ENCODE data around the gene ST3GAL4. TPM values are rescaled to one million over a fixed set of nuclear protein-coding genes. Genes with fewer than 3 reads are reported as not detected.
A peak's percentile ranks its signal among the peaks of the same experiment; 100 is the strongest.

The ST3GAL4 gene
- total and polyA plus RNA-seq, 4 donors = 25.4 to 36.3 (median 28.2) TPM

DNA sequence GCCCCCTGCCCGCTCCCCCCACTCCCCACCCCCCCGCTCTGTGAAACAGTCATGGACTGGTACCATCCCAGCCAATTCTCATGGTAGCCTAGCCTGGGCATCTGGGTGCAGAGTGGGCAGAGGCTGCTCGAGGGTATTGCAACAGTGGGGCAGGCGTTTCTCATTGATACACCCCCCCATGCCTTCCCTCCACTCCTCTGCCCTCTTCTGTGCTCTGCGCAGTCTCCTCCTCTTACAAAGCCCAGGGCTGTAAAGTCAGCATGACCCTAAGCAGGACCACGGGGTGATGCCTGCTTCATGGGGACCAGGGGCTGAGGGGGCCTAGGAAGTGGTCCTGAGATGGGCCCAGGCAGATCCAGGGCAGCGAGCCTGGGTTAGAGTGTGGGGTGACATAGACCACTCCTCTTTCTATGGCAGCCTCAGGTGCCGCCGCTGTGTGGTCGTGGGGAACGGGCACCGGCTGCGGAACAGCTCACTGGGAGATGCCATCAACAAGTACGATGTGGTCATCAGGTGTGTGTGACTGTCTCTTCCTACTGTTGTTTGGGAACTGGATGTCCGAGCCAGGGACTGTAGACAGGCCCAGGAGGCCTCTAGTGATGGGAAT is 52.3 kb downstream of the ST3GAL4 start:
- H3K27ac ChIP-seq (ENCODE audit: low read depth in 1 of 2, low read length in 2 of 2) = no peak overlapping the region
- no peaks in the 10 kb centered on the region for H3K36me3 ChIP-seq (ENCODE audit: control insufficient read depth in 1 of 2, insufficient read depth in 2 of 2, low read length in 1 of 2)

DNA sequence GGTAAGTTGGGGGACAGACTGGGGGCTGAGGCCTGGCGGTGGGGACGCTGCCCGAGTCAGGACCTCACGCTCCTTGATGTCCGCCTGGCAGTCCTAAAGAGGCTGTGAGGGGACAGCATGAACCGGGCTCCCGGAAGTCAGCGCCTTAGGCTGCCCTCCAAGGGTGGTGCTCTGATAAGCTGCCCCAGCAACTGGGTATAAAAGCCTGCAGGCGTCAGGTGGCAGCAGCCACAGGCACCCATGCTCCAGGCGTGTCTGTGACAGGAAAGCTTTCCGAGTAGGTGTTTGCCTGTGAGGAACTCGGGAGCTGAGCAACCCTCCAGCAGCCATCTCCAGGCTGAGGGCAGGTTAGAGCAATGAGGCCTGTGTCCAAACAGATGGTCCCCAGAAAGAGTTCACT is 53.0 kb downstream of the ST3GAL4 start:
- intact Hi-C loops (cut with DNase I) = no loop called here
- 84 to 90% methylated on average over 12 of the region's 12 CpGs for WGBS, 2 donors
- H3K4me1 ChIP-seq (ENCODE audit: control insufficient read depth in 1 of 2, insufficient read depth in 2 of 2, low read length in 2 of 2) = no peaks in the 10 kb centered on the region

More for the DNA sequence above, 52.3 kb downstream of the ST3GAL4 start:
- no peak for ATAC-seq (ENCODE audit: low FRiP score)
- Histone ChIP-seq H3K9me3 (ENCODE audit: control insufficient read depth, low read length) (no peaks in the 10 kb centered on the region), H3K4me1 (ENCODE audit: control insufficient read depth in 1 of 2, insufficient read depth in 2 of 2, low read length in 2 of 2) (no peaks in the 10 kb centered on the region), H3K27me3 (ENCODE audit: control insufficient read depth in 1 of 2, insufficient read depth in 2 of 2, low read length in 1 of 2) (no peaks in the 10 kb centered on the region), H3K4me3 (ENCODE audit: low read length in 2 of 2) (no peak overlapping the region)
- WGBS, 2 donors = 88 to 96% methylated on average over 15 of the region's 15 CpGs
- intact Hi-C loops (cut with DNase I) = no loop called here
- DNase-seq = peak in 1 of 2 donors; percentile 69

DNA sequence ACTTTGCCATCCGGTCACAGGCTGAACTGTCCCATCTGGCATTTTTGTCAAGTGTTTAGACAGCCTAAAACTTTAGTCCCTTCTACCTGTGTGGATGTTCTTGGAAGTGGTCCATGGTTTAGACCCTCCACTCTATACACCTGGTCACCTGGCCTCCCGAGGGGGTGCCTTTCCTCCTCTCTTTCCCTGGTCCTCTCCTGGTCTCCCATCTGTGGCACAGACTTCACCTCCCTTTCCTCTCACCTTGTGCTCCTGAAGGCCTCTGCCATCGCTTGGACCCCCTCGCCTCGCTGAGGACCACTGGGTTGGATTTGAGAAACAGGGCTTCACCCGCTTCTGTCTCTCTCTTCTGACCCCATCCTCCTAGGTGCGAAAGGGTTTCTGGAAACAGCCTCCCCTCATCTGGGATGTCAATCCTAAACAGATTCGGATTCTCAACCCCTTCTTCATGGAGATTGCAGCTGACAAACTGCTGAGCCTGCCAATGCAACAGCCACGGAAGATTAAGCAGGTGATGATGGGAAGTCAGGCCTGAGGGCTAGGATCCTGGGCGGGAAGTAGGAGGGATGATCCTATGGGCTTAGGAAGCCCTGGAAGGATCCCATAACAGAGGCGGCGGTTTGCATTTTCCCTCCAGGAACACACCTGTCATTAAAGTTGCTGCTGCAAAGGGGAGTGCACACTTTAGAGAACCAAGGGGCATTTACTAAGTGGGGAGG is 53.6 kb downstream of the ST3GAL4 start:
- no peaks in the 10 kb centered on the region for H3K4me1 ChIP-seq (ENCODE audit: control insufficient read depth in 1 of 2, insufficient read depth in 2 of 2, low read length in 2 of 2)
- no peaks in the 10 kb centered on the region for H3K9me3 ChIP-seq (ENCODE audit: control insufficient read depth, low read length)
- intact Hi-C loops (cut with DNase I) = no loop called here
- H3K36me3 ChIP-seq (ENCODE audit: control insufficient read depth in 1 of 2, insufficient read depth in 2 of 2, low read length in 1 of 2) = no peaks in the 10 kb centered on the region
- H3K4me3 ChIP-seq (ENCODE audit: low read length in 2 of 2) = no peak overlapping the region
- 94% methylated on average over 12 of the region's 12 CpGs for WGBS, 2 donors
- H3K27me3 ChIP-seq (ENCODE audit: control insufficient read depth in 1 of 2, insufficient read depth in 2 of 2, low read length in 1 of 2) = no peaks in the 10 kb centered on the region
- H3K27ac ChIP-seq (ENCODE audit: low read depth in 1 of 2, low read length in 2 of 2) = no peak overlapping the region
- DNase-seq (peak in 1 of 2 donors; percentile 26), ATAC-seq (ENCODE audit: low FRiP score) (no peak)

More for the DNA sequence above, 53.0 kb downstream of the ST3GAL4 start:
- no peaks in the 10 kb centered on the region for H3K27me3 ChIP-seq (ENCODE audit: control insufficient read depth in 1 of 2, insufficient read depth in 2 of 2, low read length in 1 of 2)
- DNase-seq = peak in 1 of 2 donors; percentile 62
- H3K4me3 ChIP-seq (ENCODE audit: low read length in 2 of 2) = no peak overlapping the region
- no peaks in the 10 kb centered on the region for H3K36me3 ChIP-seq (ENCODE audit: control insufficient read depth in 1 of 2, insufficient read depth in 2 of 2, low read length in 1 of 2)
- ATAC-seq (ENCODE audit: low FRiP score) = no peak
- no peaks in the 10 kb centered on the region for H3K9me3 ChIP-seq (ENCODE audit: control insufficient read depth, low read length)
- H3K27ac ChIP-seq (ENCODE audit: low read depth in 1 of 2, low read length in 2 of 2) = no peak overlapping the region

DNA sequence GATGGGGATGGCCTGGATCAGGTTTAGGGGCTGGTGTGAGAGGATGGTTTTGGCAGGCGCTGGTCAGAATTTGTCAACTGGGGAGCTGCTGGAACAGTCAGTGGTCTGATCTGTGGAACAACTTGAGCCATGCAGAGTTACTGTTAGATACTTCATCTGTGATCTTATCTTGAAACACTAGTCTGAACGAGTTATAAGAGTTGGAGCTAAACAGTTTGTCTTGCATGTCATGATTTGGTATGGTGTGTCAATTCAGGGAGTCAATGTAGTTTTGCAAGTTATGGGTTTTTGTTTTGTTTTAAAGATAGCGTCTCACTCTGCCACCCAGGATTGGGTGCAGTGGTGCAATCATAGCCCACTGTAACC is 54.1 kb downstream of the ST3GAL4 start:
- H3K27ac ChIP-seq (ENCODE audit: low read depth in 1 of 2, low read length in 2 of 2) = no peak overlapping the region
- H3K4me1 ChIP-seq (ENCODE audit: control insufficient read depth in 1 of 2, insufficient read depth in 2 of 2, low read length in 2 of 2) = no peaks in the 10 kb centered on the region
- WGBS, 2 donors = 80 to 81% methylated on average over 3 of the region's 3 CpGs
- H3K27me3 ChIP-seq (ENCODE audit: control insufficient read depth in 1 of 2, insufficient read depth in 2 of 2, low read length in 1 of 2) = no peaks in the 10 kb centered on the region
- ATAC-seq (ENCODE audit: low FRiP score) (no peak), DNase-seq (no peak)
- no peaks in the 10 kb centered on the region for H3K36me3 ChIP-seq (ENCODE audit: control insufficient read depth in 1 of 2, insufficient read depth in 2 of 2, low read length in 1 of 2)
- intact Hi-C loops (cut with DNase I) = no loop called here
- no peak overlapping the region for H3K4me3 ChIP-seq (ENCODE audit: low read length in 2 of 2)
- H3K9me3 ChIP-seq (ENCODE audit: control insufficient read depth, low read length) = no peaks in the 10 kb centered on the region

DNA sequence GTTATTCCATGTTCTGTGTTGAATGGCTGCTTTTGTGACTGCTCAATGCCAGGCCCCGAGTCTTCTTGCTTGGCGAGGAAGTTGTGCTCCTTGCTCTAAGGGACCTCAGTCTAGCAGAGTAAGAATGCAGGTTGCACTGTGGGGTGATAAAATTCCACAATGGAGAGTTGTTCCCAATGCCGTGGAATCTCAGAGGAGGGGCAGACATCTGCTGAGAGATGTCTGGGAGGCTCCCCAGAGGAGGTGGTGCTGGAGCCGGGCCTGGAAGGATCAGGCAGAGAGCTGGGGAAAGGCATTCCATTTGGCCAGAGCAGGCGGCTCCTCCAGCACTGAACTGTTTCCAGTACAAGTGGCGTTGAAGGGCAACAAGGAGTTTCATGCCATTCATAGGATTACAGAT is 55.2 kb downstream of the ST3GAL4 start:
- WGBS, 2 donors = 41 to 61% methylated on average over 6 of the region's 6 CpGs
- Histone ChIP-seq H3K4me1 (ENCODE audit: control insufficient read depth in 1 of 2, insufficient read depth in 2 of 2, low read length in 2 of 2) (no peaks in the 10 kb centered on the region), H3K27me3 (ENCODE audit: control insufficient read depth in 1 of 2, insufficient read depth in 2 of 2, low read length in 1 of 2) (no peaks in the 10 kb centered on the region), H3K9me3 (ENCODE audit: control insufficient read depth, low read length) (no peaks in the 10 kb centered on the region), H3K36me3 (ENCODE audit: control insufficient read depth in 1 of 2, insufficient read depth in 2 of 2, low read length in 1 of 2) (no peaks in the 10 kb centered on the region), H3K4me3 (ENCODE audit: low read length in 2 of 2) (no peak overlapping the region), H3K27ac (ENCODE audit: low read depth in 1 of 2, low read length in 2 of 2) (no peak overlapping the region)
- DNase-seq (peak in 1 of 2 donors; percentile 64), ATAC-seq (ENCODE audit: low FRiP score) (no peak)
- intact Hi-C loops (cut with DNase I) = loop anchor here (5.0 to 10.0 kb wide), 2 partner anchors 53 to 96 kb away; partner anchors contain the start of gene ST3GAL4 (in 1 of the 2)

DNA sequence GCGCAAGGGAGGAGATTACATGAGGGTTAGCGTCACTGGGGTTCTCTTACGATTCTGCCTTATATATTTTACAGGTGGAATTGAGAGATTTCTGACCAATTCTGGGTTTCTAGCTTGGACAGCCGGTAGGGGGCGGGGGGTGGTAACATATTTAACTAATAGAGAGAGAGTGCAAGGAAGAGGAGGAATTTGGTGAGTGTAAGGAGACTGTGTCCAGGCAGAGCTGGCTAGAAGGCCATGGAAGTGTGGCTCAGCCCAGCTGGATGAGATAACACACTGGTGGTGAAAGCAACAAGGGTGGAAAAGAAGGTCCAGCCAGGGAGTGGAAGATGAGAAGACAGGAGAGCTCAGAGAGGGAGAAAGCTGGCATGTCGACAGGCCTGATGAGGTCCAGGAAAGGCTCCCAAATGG is 56.5 kb downstream of the ST3GAL4 start:
- Histone ChIP-seq H3K36me3 (ENCODE audit: control insufficient read depth in 1 of 2, insufficient read depth in 2 of 2, low read length in 1 of 2) (no peaks in the 10 kb centered on the region), H3K4me1 (ENCODE audit: control insufficient read depth in 1 of 2, insufficient read depth in 2 of 2, low read length in 2 of 2) (no peaks in the 10 kb centered on the region), H3K4me3 (ENCODE audit: low read length in 2 of 2) (no peak overlapping the region), H3K27me3 (ENCODE audit: control insufficient read depth in 1 of 2, insufficient read depth in 2 of 2, low read length in 1 of 2) (no peaks in the 10 kb centered on the region), H3K27ac (ENCODE audit: low read depth in 1 of 2, low read length in 2 of 2) (no peak overlapping the region), H3K9me3 (ENCODE audit: control insufficient read depth, low read length) (no peaks in the 10 kb centered on the region)
- DNase-seq = peak in 1 of 2 donors; percentile 61
- intact Hi-C loops (cut with DNase I) = loop anchor here (5.0 to 10.0 kb wide), 2 partner anchors 55 to 97 kb away; partner anchors contain the start of gene ST3GAL4 (in 1 of the 2)
- WGBS, 2 donors = 76 to 90% methylated on average over 6 of the region's 6 CpGs
- ATAC-seq (ENCODE audit: low FRiP score) = no peak

DNA sequence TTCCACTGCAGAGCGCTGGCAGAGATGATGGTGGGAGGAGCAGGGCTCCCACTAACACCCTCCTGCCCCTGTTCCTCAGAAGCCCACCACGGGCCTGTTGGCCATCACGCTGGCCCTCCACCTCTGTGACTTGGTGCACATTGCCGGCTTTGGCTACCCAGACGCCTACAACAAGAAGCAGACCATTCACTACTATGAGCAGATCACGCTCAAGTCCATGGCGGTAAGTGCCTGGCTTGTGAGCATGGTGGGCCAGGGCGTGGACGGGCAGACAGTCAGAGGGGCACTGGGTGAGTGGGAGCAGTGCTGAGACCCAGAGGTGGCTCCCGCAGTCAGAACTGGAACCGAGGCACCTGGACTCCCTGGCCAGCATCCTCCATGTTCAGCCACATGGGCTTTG is 57.9 kb downstream of the ST3GAL4 start:
- DNase-seq (peak in 1 of 2 donors; percentile 55), ATAC-seq (ENCODE audit: low FRiP score) (no peak)
- Histone ChIP-seq H3K9me3 (ENCODE audit: control insufficient read depth, low read length) (no peaks in the 10 kb centered on the region), H3K27me3 (ENCODE audit: control insufficient read depth in 1 of 2, insufficient read depth in 2 of 2, low read length in 1 of 2) (no peaks in the 10 kb centered on the region), H3K4me3 (ENCODE audit: low read length in 2 of 2) (no peak overlapping the region), H3K4me1 (ENCODE audit: control insufficient read depth in 1 of 2, insufficient read depth in 2 of 2, low read length in 2 of 2) (no peaks in the 10 kb centered on the region), H3K36me3 (ENCODE audit: control insufficient read depth in 1 of 2, insufficient read depth in 2 of 2, low read length in 1 of 2) (no peaks in the 10 kb centered on the region), H3K27ac (ENCODE audit: low read depth in 1 of 2, low read length in 2 of 2) (no peak overlapping the region)
- intact Hi-C loops (cut with DNase I) = loop anchor here (5.0 to 10.0 kb wide), 2 partner anchors 56 to 99 kb away; partner anchors contain the start of gene ST3GAL4 (in 1 of the 2)
- WGBS, 2 donors = 96 to 98% methylated on average over 11 of the region's 11 CpGs

DNA sequence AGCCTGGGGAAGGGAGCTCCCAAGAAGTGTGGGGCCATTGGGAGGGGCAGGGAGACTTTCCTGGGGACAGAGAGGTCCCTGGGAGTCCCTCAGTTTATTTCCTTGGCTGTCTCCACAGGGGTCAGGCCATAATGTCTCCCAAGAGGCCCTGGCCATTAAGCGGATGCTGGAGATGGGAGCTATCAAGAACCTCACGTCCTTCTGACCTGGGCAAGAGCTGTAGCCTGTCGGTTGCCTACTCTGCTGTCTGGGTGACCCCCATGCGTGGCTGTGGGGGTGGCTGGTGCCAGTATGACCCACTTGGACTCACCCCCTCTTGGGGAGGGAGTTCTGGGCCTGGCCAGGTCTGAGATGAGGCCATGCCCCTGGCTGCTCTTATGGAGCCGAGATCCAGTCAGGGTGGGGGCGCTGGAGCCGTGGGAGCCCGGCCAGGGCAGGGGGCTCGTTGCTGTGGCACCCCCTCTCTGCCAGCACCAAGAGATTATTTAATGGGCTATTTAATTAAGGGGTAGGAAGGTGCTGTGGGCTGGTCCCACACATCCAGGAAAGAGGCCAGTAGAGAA is 58.4 kb downstream of the ST3GAL4 start:
- Histone ChIP-seq H3K27me3 (ENCODE audit: control insufficient read depth in 1 of 2, insufficient read depth in 2 of 2, low read length in 1 of 2) (no peaks in the 10 kb centered on the region), H3K36me3 (ENCODE audit: control insufficient read depth in 1 of 2, insufficient read depth in 2 of 2, low read length in 1 of 2) (no peaks in the 10 kb centered on the region), H3K27ac (ENCODE audit: low read depth in 1 of 2, low read length in 2 of 2) (peak overlapping the region in 1 of 2 donors; percentile 91), H3K4me3 (ENCODE audit: low read length in 2 of 2) (no peak overlapping the region), H3K4me1 (ENCODE audit: control insufficient read depth in 1 of 2, insufficient read depth in 2 of 2, low read length in 2 of 2) (no peaks in the 10 kb centered on the region), H3K9me3 (ENCODE audit: control insufficient read depth, low read length) (no peaks in the 10 kb centered on the region)
- DNase-seq (peak in 1 of 2 donors; percentile 43), ATAC-seq (ENCODE audit: low FRiP score) (no peak)
- 90 to 93% methylated on average over 9 of the region's 9 CpGs for WGBS, 2 donors
- intact Hi-C loops (cut with DNase I) = loop anchor here (5.0 to 10.0 kb wide), 2 partner anchors 57 to 99 kb away; partner anchors contain the start of gene ST3GAL4 (in 1 of the 2)

All from aorta (tissue), 5 donors.